ENCODE data around the gene GAS7.

GRCh38 chr17:10144456-10144855 is 54.0 kb downstream of the GAS7 start:
- TF ChIP-seq CTCF (IDR thresholded peaks at IDR 0.05) (no peak), EP300 (IDR thresholded peaks at IDR 0.05) (no peak)
